H1 (cell line): ENCODE results near the gene CDC40. TPM values are rescaled to one million over a fixed set of nuclear protein-coding genes. Genes with fewer than 3 reads are reported as not detected.

Experiments
- CHD2 ChIP-seq: IDR thresholded peaks from 2 replicates; pipeline ENCODE4 v1.6.1; 2012; ENCODE audit warnings: low read length, improper control_type of control experiment
- TAF1 ChIP-seq: IDR thresholded peaks from 2 replicates; pipeline ENCODE4 v1.6.1; 2011; ENCODE audit warnings: mild to moderate bottlenecking, low read depth, low read length
- TAF7 ChIP-seq: optimal IDR thresholded peaks from 2 replicates; pipeline ENCODE3; 2011; ENCODE audit warnings: low read depth, mild to moderate bottlenecking, inconsistent platforms, low read length, moderate library complexity, borderline replicate concordance
- polyA plus RNA-seq, 7 experiments: library from polyadenylated mRNA; depleted of rRNA in 3 of 7; stranded (reverse) in 5 of 7; unstranded in 2 of 7; fragments of >200 nt in 5 of 7; fragments of 200-250 nt in 2 of 7; gene quantifications; 1 replicate in 5 of 7; 2 replicates in 1 of 7; 4 replicates in 1 of 7; pipeline versions ENCODE4 v1.2.1 to v1.2.3, GENCODE V29; 2011 to 2013; ENCODE audit warnings: missing spikeins in 2 of 7, mixed read lengths in 2 of 7
- total RNA-seq: library from RNA; stranded (reverse); fragmentation: NEBNext Ultra II Directional; extraction: Animal tissue kit (Norgen Biotek cat#: 25700); gene quantifications from 2 replicates; pipeline ENCODE4 v1.2.1, GENCODE V29; 2021

The CDC40 gene
- total and polyA plus RNA-seq, 2 of the 8 experiments (the other 6 are each of a cell fraction or from before 2014, with no cell fraction given): 7.3 to 27.2 TPM

DNA sequence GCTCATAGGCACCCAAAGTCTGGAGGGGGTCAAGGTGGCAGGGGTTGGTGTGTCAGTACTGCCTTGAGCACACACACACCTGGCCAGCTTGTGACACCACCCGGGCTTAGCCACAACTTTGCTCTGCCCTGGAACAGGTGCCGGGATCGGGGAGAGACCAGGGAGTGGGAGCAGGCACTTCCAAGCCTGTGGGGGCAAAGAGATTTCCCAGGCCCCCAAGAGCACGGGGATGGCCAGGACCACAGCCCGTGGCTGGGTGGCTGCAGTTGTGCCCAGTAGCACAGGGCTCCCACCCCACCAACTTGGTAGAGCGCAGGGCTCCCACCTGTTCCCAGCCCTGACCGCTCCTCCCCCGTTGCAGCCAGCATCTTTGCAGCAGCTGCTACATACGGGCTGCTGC is 41.2 kb upstream of the CDC40 start (continued):
- no peak for TF ChIP-seq TAF1
- no peak for TF ChIP-seq TAF7
- TF ChIP-seq CHD2: no peak
